ENCODE data around the gene FFAR1.

GRCh38 chr19:35304036-35304435, 43.7 kb upstream of the FFAR1 start:
- TF ChIP-seq EZH2 (IDR thresholded peaks at IDR 0.05; ENCODE audit: borderline replicate concordance) (no peak), EZH2phosphoT487 (IDR thresholded peaks at IDR 0.05; ENCODE audit: low read depth, severe bottlenecking, unreplicated experiment) (no peak)
- TF ChIP-seq, protein P1, sequence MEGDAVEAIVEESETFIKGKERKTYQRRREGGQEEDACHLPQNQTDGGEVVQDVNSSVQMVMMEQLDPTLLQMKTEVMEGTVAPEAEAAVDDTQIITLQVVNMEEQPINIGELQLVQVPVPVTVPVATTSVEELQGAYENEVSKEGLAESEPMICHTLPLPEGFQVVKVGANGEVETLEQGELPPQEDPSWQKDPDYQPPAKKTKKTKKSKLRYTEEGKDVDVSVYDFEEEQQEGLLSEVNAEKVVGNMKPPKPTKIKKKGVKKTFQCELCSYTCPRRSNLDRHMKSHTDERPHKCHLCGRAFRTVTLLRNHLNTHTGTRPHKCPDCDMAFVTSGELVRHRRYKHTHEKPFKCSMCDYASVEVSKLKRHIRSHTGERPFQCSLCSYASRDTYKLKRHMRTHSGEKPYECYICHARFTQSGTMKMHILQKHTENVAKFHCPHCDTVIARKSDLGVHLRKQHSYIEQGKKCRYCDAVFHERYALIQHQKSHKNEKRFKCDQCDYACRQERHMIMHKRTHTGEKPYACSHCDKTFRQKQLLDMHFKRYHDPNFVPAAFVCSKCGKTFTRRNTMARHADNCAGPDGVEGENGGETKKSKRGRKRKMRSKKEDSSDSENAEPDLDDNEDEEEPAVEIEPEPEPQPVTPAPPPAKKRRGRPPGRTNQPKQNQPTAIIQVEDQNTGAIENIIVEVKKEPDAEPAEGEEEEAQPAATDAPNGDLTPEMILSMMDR (IDR thresholded peaks at IDR 0.05; ENCODE audit: poor library complexity), result no peak

All from hepatocyte (in vitro differentiated cells).